Activated T-helper 1 cell treated with Interleukin-2 at 50 U/mL for 16 hours (primary cell): ENCODE results near the gene DPYD.

Experiments used
- DNase-seq: peaks from one replicate; pipeline ENCODE4 v3.0.0-alpha.2; 2020; ENCODE audit warnings: low read depth

The DPYD gene

GRCh38 chr1:97906567-97907241 lies 14.1 kb downstream of the DPYD start:
- no peak for DNase-seq

- no peak for DNase-seq
Observed at GRCh38 chr1:97905141-97905940, 15.5 kb downstream of the DPYD start.

- no peak for DNase-seq
Observed at GRCh38 chr1:97904534-97904933, 16.3 kb downstream of the DPYD start.

GRCh38 chr1:97903626-97904025 lies 17.2 kb downstream of the DPYD start:
- DNase-seq = no peak

GRCh38 chr1:97902067-97902466 lies 18.8 kb downstream of the DPYD start:
- no peak for DNase-seq

- DNase-seq = no peak
Observed at GRCh38 chr1:97901017-97901658, 19.7 kb downstream of the DPYD start.

- DNase-seq = no peak
Observed at GRCh38 chr1:97898948-97899347, 21.9 kb downstream of the DPYD start.

GRCh38 chr1:97895278-97895677 lies 25.6 kb downstream of the DPYD start:
- DNase-seq = no peak

- DNase-seq = no peak
Observed at GRCh38 chr1:97893844-97894243, 27.0 kb downstream of the DPYD start.

GRCh38 chr1:97886199-97886598 lies 34.6 kb downstream of the DPYD start:
- no peak for DNase-seq

GRCh38 chr1:97883823-97884222 lies 37.0 kb downstream of the DPYD start:
- DNase-seq = no peak

- no peak for DNase-seq
Observed at GRCh38 chr1:97877307-97877706, 43.5 kb downstream of the DPYD start.

- no peak for DNase-seq
Observed at GRCh38 chr1:97875996-97876395, 44.8 kb downstream of the DPYD start.

- DNase-seq = no peak
Observed at GRCh38 chr1:97870589-97870988, 50.2 kb downstream of the DPYD start.

GRCh38 chr1:97869441-97869840 lies 51.4 kb downstream of the DPYD start:
- no peak for DNase-seq

- DNase-seq = no peak
Observed at GRCh38 chr1:97867127-97867526, 53.7 kb downstream of the DPYD start.

- DNase-seq = no peak
Observed at GRCh38 chr1:97864615-97865014, 56.2 kb downstream of the DPYD start.

GRCh38 chr1:97853221-97853620 lies 67.6 kb downstream of the DPYD start:
- no peak for DNase-seq

GRCh38 chr1:97849345-97850340 lies 71.2 kb downstream of the DPYD start:
- DNase-seq = no peak

GRCh38 chr1:97845805-97846204 lies 75.0 kb downstream of the DPYD start:
- no peak for DNase-seq

GRCh38 chr1:97844552-97845089 lies 76.2 kb downstream of the DPYD start:
- no peak for DNase-seq

GRCh38 chr1:97841338-97841737 lies 79.5 kb downstream of the DPYD start:
- no peak for DNase-seq
